NCI-H1694 treated with DMSO at 0.1 percent for 48 hours (cell line): Measurements from ENCODE around the gene MEIS2.

ENCODE experiments used
- DNase-seq: peaks from one replicate; lab custom pipeline; 2025; lab: John Stamatoyannopoulos, UW

MEIS2 gene

GRCh38 chr15:36932070-36932469, 168.3 kb downstream of the MEIS2 start:
- no peak for DNase-seq

DNA sequence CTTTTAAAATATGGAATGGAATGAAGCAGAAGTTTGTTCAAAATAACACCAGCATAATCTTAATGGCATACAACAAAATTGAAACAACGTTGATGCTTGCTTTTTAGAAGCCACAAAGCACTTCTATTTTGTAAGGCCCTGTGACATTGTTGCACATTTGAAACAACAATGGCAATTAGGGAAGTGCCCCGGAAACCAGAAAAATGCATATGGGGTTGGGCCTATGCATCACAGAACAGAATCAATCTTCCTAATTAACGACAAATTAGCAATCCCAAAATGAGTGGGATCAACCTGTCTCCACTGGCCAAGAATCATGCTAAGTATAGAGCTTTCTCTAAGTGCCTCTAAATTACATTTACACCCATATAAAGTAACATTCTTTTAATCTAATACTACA, 168.9 kb downstream of the MEIS2 start:
- DNase-seq: no peak

- DNase-seq: no peak
Measured at GRCh38 chr15:36926427-36926825, 173.9 kb downstream of the MEIS2 start.

- no peak for DNase-seq
Measured at GRCh38 chr15:36925653-36926426, 174.5 kb downstream of the MEIS2 start.

GRCh38 chr15:36925049-36925448, 175.3 kb downstream of the MEIS2 start:
- DNase-seq: no peak

- DNase-seq: no peak
Measured at GRCh38 chr15:36924034-36924433, 176.3 kb downstream of the MEIS2 start.

GRCh38 chr15:36921484-36922091, 178.8 kb downstream of the MEIS2 start:
- no peak for DNase-seq

DNA sequence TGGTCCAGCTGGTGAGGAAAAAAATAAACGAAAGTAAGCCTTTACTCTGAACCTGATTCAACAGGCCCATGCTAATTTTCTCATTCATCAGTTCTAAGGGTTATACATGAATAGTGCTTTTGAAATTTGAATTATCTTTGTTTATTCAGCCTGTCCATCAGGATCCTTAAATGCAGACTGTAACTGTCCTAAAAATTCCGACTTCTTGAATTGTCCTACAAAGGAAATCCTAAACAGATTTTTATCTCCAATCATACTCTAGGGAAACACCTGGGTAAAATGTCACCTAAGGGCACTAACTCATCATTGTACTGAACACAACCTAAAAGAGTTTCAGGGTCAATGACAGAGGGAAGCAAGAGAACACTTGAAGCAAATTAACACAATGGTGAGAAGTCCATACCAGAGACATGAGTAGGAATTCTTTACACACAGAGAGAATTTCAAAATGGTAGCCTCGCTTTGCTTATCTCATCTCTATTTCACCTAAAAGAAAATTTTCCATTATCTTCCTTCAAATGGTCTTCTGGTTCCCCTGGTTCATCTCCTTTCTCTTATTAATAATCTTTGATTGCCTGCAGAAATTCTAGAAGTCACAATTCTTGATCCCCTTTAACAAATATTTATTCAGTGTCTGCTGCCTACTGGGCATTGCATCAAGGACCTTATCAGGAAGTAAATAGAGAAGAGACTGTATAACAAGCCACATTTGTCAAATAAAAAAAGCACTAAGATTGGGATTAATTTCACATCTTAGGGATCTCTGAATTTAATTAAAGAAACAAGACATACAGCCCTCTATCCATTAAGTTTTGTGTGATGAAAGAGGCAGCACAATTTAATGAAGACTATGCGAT, 182.7 kb downstream of the MEIS2 start:
- DNase-seq: no peak

- DNase-seq: no peak
Measured at GRCh38 chr15:36914960-36915808, 185.2 kb downstream of the MEIS2 start.

- DNase-seq: no peak
Measured at GRCh38 chr15:36914466-36914865, 185.9 kb downstream of the MEIS2 start.

- no peak for DNase-seq
Measured at GRCh38 chr15:36912311-36912712, 188.0 kb downstream of the MEIS2 start.

- no peak for DNase-seq
Measured at GRCh38 chr15:36911322-36911944, 188.9 kb downstream of the MEIS2 start.

DNA sequence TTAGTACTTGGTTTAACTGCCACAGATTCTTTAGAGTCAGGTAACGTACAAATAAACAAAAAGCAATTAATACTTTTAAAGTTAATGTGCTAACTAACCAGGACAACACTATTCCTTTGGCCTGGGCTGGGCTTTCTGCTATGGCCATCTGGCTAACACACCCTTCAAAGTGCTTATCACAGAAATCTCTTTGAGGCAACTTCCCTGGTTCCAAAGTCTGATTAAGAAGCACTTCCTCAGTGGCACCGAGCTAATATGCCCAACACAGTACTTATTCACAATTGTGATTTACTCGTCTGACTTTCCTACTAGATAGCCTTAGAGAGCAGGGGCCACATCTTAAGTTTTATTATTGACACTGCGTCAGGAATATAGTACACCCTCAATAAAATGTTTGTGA, 191.4 kb downstream of the MEIS2 start:
- DNase-seq: no peak

DNA sequence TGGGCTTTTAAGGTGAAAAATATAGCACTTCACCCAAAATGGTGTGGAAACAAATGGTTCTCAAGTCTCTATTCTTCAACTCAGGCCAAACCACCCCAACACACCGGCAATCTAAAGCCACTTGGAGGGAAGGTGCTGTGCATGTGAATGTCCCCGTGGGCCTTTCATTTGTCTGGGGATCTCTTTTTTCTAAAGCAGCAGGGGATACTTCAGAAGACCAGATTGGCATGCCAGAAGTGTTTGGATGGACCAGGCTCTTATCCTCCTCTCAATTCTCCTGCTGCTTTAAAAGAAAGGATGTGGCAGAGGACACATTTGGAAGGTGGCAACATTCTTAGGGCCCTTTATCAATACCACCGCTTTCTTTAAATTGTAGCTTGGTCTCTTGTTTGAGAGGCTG, 193.1 kb downstream of the MEIS2 start:
- DNase-seq: no peak

DNA sequence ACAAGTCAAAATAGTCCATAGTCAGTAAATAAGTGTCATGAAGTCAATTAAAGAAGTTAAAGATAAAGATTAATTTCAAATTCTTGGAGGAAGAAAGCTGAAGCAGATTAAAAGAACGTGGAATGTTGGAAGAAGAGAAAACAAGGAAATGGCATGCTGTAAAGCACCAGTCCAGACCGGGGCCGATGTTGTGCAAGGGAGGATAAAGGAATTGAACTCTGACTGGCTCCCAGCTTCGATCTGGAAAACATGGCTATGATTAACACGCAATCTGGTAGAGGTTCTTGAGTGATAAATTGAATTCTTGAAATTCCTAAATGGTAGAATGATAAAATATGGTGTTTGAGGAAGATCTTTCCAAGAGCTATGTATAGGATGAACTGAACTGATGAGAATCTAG, 194.4 kb downstream of the MEIS2 start:
- DNase-seq: no peak

DNA sequence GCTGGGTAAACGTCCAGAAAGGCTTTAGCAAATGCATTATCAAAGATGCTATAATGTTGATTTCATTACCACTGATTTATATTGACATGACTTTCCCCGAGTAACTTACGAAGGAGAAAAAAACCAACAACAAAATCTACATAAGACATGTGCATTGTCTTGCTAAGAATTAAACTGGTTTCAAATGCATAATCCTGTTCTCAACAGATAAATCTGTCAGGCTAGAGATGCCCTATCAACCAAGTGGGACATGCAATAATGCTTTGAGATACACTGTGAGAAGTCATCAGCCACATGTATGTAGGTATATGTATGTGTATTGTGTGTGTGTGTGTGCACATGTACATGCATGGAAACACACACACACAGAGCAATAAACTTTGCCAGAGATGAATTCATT, 195.6 kb downstream of the MEIS2 start:
- DNase-seq: no peak

DNA sequence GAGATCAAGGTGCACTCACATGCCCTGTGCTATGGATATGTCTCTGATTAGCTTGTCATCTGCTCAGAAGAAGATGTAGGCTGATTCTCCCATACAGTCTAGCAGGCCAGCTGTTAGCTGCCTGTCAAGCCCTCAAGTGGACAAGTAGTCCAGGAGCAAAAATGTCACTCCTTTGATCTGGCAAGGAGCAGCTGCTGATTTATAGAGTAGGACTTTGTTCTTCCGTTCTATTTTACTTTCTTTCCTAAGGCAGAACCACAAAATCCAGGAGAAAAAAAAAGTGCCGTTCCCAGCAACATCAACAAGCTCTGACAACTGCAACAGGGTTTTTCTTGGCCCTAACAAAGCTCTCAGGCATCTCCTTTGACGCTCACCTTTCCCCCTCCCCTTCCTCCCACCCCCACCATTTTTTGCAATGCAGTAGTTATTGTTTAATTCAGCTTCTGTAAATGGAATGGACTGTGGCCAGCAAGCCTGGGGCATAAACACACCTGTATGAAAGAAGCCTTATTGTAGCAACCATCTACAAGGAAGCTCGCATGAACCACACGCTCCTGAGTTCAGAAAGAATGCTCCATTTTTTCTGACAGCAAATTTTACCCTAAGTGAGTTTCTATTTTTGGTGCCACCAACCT, 196.3 kb downstream of the MEIS2 start:
- no peak for DNase-seq

- DNase-seq: no peak
Measured at GRCh38 chr15:36903195-36903594, 197.2 kb downstream of the MEIS2 start.

GRCh38 chr15:36901012-36901411, 199.3 kb downstream of the MEIS2 start:
- no peak for DNase-seq

DNA sequence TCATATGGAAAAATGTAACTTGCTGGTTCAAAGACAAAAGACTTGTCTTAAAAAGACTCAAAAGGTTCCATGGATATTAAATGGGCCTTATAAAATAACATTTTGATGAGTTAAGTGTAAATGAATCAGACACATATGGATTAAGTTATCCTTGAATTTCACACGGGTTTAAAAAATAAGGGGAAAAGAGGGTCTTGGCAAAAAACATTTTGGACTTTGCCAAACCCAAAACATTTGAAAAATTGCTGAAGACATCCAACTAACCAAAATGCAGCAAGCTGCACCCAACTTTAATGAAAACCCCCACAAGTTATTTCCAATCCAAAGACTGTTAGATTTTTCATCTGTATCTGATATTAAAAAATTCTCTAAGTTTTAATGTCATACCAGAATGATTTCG, 200.7 kb downstream of the MEIS2 start:
- no peak for DNase-seq

DNA sequence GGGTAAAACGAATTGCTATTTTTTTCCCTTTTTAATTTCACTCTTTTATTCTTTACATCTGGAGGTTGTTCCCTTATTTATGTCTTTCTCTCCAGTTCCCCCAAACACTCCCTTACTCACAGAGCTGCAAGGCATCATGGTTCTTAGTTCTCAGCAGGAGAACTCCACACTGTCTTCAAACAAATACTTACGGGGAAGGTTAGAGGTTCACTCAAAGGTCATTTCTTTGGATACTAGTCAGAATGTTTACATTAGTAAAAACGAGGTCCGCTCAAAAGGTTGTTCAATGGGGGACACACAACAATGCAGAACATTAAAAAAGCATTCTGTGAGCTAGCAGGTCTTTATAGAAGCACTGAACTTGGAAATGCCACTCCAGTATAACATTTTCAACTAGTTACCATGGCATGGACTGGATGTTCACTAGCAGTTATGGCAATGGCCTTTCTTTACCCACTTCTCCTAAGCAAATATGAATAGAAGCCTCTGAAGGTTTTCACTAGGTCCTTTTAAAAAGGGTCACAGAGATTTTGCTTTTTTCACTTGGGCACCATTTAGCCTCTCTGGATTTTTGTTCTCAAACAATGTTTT, 201.7 kb downstream of the MEIS2 start:
- no peak for DNase-seq
